T-cell (primary cell): ENCODE measurements around the gene RARA. TPM values are rescaled to one million over a fixed set of nuclear protein-coding genes. Genes with fewer than 3 reads are reported as not detected.
A peak's percentile ranks its signal among the peaks of the same experiment; 100 is the strongest.
"Not testable (repeated sequence)": the region's sequence is repeated elsewhere in the genome, so short reads cannot be mapped to it uniquely, and the experiment has no call there.

Source experiments
- ATAC-seq, 4 experiments: fragments of 200-7000 bp in 3 of 4; fragments of 150-1000 bp in 1 of 4; cut with Tn5 transposase; replicated peaks in 1 of 4; 1 replicate in 3 of 4; 2 replicates in 1 of 4; pipeline ENCODE4 v1.10.0; 2021; ENCODE audit warnings: moderate library complexity in 3 of 4, mild to moderate bottlenecking in 2 of 4, moderate number of reproducible peaks in 1 of 4
- CTCF ChIA-PET, 2 donors: fragments of 300-600 bp; sonication (Branson Sonifier 250); formaldehyde crosslinking; loops; one replicate each; lab custom pipeline; 2022; ENCODE audit warnings: antibody characterized with exemption in 2 of 2; lab: Charles Lee
- POLR2A ChIA-PET, 2 donors: fragments of 300-600 bp; sonication (Branson Sonifier 250); formaldehyde crosslinking; loops; one replicate each; lab custom pipeline; 2022; ENCODE audit warnings: antibody characterized with exemption in 2 of 2; lab: Charles Lee
- DNase-seq, 35 experiments: peaks; one replicate each; pipeline versions ENCODE4 v3.0.0 to v3.0.0-alpha.2; 2013 to 2023
- H3K27ac ChIP-seq: one replicate; pipeline ENCODE4 v1.5.1; 2013; ENCODE audit warnings: low read length
- H3K27me3 ChIP-seq, 2 experiments: replicated peaks in 1 of 2; 1 replicate in 1 of 2; 2 replicates in 1 of 2; pipeline versions ENCODE4 v1.6.1 to v1.7.0; 2013; ENCODE audit warnings: low read length in 1 of 2, mixed read lengths in 1 of 2; ENCODE audit not compliant: control insufficient read depth in 2 of 2, insufficient read depth in 2 of 2; ENCODE audit errors: extremely low read depth in 1 of 2
- H3K36me3 ChIP-seq, 2 donors: 1 replicate in 1 of 2; 2 replicates in 1 of 2; pipeline versions ENCODE4 v1.6.1 to v1.7.0; 2013; ENCODE audit warnings: low read length in 1 of 2; ENCODE audit not compliant: control insufficient read depth in 2 of 2, insufficient read depth in 1 of 2; ENCODE audit errors: extremely low read depth in 1 of 2
- H3K4me1 ChIP-seq, 2 experiments: 1 replicate in 1 of 2; 2 replicates in 1 of 2; pipeline versions ENCODE4 v1.6.1 to v1.7.0; 2013; ENCODE audit warnings: low read length in 2 of 2, mixed read lengths in 1 of 2; ENCODE audit not compliant: insufficient read depth in 2 of 2, control insufficient read depth in 1 of 2; ENCODE audit errors: extremely low read depth in 1 of 2
- H3K4me3 ChIP-seq, 2 donors: 1 replicate in 1 of 2; 2 replicates in 1 of 2; pipeline versions ENCODE4 v1.5.1 to v1.7.0; 2013; ENCODE audit warnings: mild to moderate bottlenecking in 2 of 2, low read length in 1 of 2, moderate library complexity in 1 of 2; ENCODE audit not compliant: control insufficient read depth in 1 of 2; ENCODE audit errors: extremely low read depth in 1 of 2
- H3K9me3 ChIP-seq: 2 replicates; pipeline ENCODE4 v1.7.0; 2013
- H3K27ac Mint-ChIP-seq, 2 donors: one replicate each; pipeline ENCODE4 v1.8.0; 2020 to 2021; ENCODE audit warnings: mild to moderate bottlenecking in 2 of 2, mixed read lengths in 2 of 2
- H3K27me3 Mint-ChIP-seq, 2 donors: one replicate each; pipeline ENCODE4 v1.8.0; 2021 to 2022; ENCODE audit warnings: mixed read lengths in 2 of 2
- H3K36me3 Mint-ChIP-seq: one replicate; pipeline ENCODE4 v1.8.0; 2021; ENCODE audit warnings: mixed read lengths
- H3K4me1 Mint-ChIP-seq, 3 donors: one replicate each; pipeline ENCODE4 v1.8.0; 2020 to 2022; ENCODE audit warnings: mixed read lengths in 3 of 3, mild to moderate bottlenecking in 1 of 3
- H3K4me3 Mint-ChIP-seq, 3 donors: one replicate each; pipeline ENCODE4 v1.8.0; 2020 to 2022; ENCODE audit warnings: mild to moderate bottlenecking in 3 of 3, mixed read lengths in 3 of 3, moderate library complexity in 3 of 3
- H3K9me3 Mint-ChIP-seq, 3 donors: one replicate each; pipeline ENCODE4 v1.8.0; 2020 to 2022; ENCODE audit warnings: mixed read lengths in 3 of 3
- WGBS: methylation state at CpG from one replicate; pipeline ENCODE4 v1.1.5; 2013; ENCODE audit warnings: missing lambda C conversion rate; ENCODE audit not compliant: insufficient coverage; 5-methylcytosine and 5-hydroxymethylcytosine counted together
- total RNA-seq, 35 experiments: library from RNA in 6 of 35; stranded (reverse) in 6 of 35; fragments of 120-200 nt in 1 of 35; gene quantifications; one replicate each; pipeline versions ENCODE4 v1.2.1 to v1.2.4 and lab custom pipeline; 2013 to 2026

The RARA gene
- total RNA-seq, 5 donors from 2014 or later (not counting 1 experiment from before 2014, with no cell fraction given) = 46.8 to 90.7 (median 69.1) TPM

GRCh38 chr17:40376541-40376940 is 67.6 kb downstream of the RARA start:
- H3K4me1 ChIP-seq, H3K36me3 ChIP-seq, H3K27me3 ChIP-seq, H3K4me3 ChIP-seq, H3K27me3 Mint-ChIP-seq, H3K36me3 Mint-ChIP-seq, POLR2A ChIA-PET, H3K9me3 Mint-ChIP-seq, H3K4me1 Mint-ChIP-seq, H3K27ac ChIP-seq, H3K9me3 ChIP-seq, ATAC-seq, DNase-seq, H3K27ac Mint-ChIP-seq: not testable (repeated sequence)
- peak overlapping the region in 1 of 3 donors; percentile 50 for H3K4me3 Mint-ChIP-seq
- CTCF ChIA-PET = interaction anchor here in 1 of 2 donors (0.7 kb wide), 1 partner anchor 316 kb away, joined by 3 read pairs; no protein-coding TSS in a partner anchor
- WGBS = 77% methylated on average over 4 of the region's 6 CpGs

GRCh38 chr17:40377832-40378231 is 68.9 kb downstream of the RARA start:
- DNase-seq (no peak), ATAC-seq (no peak)
- Mint-ChIP-seq H3K36me3 (no peaks in the 10 kb centered on the region), H3K27me3 (peaks cover 0 to 1% of the 10 kb centered on the region in 2 donors), H3K9me3 (no peaks in the 10 kb centered on the region), H3K27ac (no peak overlapping the region), H3K4me3 (no peak overlapping the region), H3K4me1 (peaks cover 2 to 6% (median 3%) of the 10 kb centered on the region in 3 donors)
- H3K27ac ChIP-seq = no peak overlapping the region
- H3K36me3 ChIP-seq = no peaks in the 10 kb centered on the region
- no peak overlapping the region for H3K4me3 ChIP-seq
- CTCF ChIA-PET = no interaction called here
- POLR2A ChIA-PET = no interaction called here
- H3K9me3 ChIP-seq = no peaks in the 10 kb centered on the region
- H3K4me1 ChIP-seq = no peaks in the 10 kb centered on the region
- no peaks in the 10 kb centered on the region for H3K27me3 ChIP-seq
- WGBS = 87% methylated on average over 4 of the region's 13 CpGs

DNA sequence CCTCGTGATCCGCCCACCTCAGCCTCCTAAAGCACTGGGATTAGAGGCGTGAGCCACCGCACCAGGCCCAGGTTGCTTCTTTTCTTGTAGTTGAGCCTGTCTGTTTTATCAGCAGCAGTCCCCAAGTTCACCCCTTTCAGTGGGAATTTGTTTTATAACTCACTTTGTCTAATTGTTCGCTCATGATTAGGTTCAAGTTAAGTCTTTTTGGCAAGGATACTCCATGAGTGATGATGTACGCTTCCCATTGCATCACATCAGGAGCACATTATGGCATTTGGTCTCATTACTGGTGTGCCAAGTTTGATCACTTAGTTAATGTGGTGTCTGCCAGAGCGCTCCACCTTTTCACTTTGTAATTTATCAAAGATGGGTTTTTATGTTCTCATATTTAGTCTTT is 70.0 kb downstream of the RARA start:
- Mint-ChIP-seq H3K4me3 (no peak overlapping the region), H3K36me3 (no peaks in the 10 kb centered on the region), H3K27me3 (peaks cover 0 to 1% of the 10 kb centered on the region in 2 donors), H3K27ac (no peak overlapping the region), H3K9me3 (no peaks in the 10 kb centered on the region), H3K4me1 (peaks cover 2 to 6% (median 3%) of the 10 kb centered on the region in 3 donors)
- Histone ChIP-seq H3K36me3 (no peaks in the 10 kb centered on the region), H3K27me3 (no peaks in the 10 kb centered on the region), H3K27ac (no peak overlapping the region), H3K9me3 (no peaks in the 10 kb centered on the region), H3K4me1 (no peaks in the 10 kb centered on the region), H3K4me3 (no peak overlapping the region)
- no CpG with 5 or more reads among the region's 7 CpGs for WGBS
- DNase-seq (no peak), ATAC-seq (no peak)
- ChIA-PET CTCF (no interaction called here), POLR2A (no interaction called here)

- Mint-ChIP-seq H3K36me3 (no peaks in the 10 kb centered on the region), H3K4me1 (no peaks in the 10 kb centered on the region), H3K27ac (no peak overlapping the region), H3K4me3 (no peak overlapping the region), H3K27me3 (no peaks in the 10 kb centered on the region), H3K9me3 (no peaks in the 10 kb centered on the region)
- ATAC-seq (no peak), DNase-seq (no peak)
- Histone ChIP-seq H3K27ac (no peak overlapping the region), H3K27me3 (no peaks in the 10 kb centered on the region), H3K36me3 (no peaks in the 10 kb centered on the region), H3K4me1 (no peaks in the 10 kb centered on the region), H3K4me3 (no peak overlapping the region), H3K9me3 (no peaks in the 10 kb centered on the region)
- CTCF ChIA-PET = no interaction called here
- no CpG with 5 or more reads among the region's 4 CpGs for WGBS
- POLR2A ChIA-PET = interaction anchor here (0.7 to 0.9 kb wide), 2 partner anchors 29 to 176 kb away, joined by 7 to 11 read pairs; no protein-coding TSS in a partner anchor
Observed at GRCh38 chr17:40382251-40382650, 73.3 kb downstream of the RARA start.

GRCh38 chr17:40386555-40386954 is 77.6 kb downstream of the RARA start:
- not testable (repeated sequence) for H3K4me1 Mint-ChIP-seq, H3K27me3 Mint-ChIP-seq, H3K27me3 ChIP-seq, H3K4me3 Mint-ChIP-seq, H3K4me1 ChIP-seq, DNase-seq, H3K27ac ChIP-seq, H3K27ac Mint-ChIP-seq, ATAC-seq, H3K36me3 ChIP-seq, H3K9me3 Mint-ChIP-seq, H3K9me3 ChIP-seq, H3K36me3 Mint-ChIP-seq, H3K4me3 ChIP-seq
- WGBS = no CpG with 5 or more reads among the region's 3 CpGs
- ChIA-PET POLR2A (interaction anchor here in 1 of 2 donors (0.7 kb wide), 1 partner anchor 41 kb away, joined by 6 read pairs; no protein-coding TSS in a partner anchor), CTCF (interaction anchor here (0.7 to 1.0 kb wide), 2 partner anchors 127 to 233 kb away, joined by 3 to 5 read pairs; no protein-coding TSS in a partner anchor)

DNA sequence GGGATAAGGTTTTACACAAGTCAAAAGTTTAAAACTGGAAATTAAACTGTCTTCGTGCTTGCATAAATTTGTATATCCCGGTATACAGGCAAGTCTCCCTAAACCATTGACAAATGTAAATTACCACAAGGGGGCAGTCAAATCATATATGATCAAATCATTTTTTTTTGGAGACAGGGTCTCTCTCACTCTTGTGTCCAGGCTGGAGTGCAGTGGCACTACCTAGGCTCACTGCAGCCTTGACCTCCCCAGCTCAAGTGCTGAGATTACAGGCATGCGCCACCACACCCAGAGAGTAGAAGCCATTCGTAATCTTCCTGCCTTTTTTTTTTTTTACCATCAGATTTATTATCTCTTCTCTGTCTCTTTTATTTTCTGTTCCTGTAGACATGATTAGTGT is 90.2 kb downstream of the RARA start:
- POLR2A ChIA-PET = no interaction called here

More for the DNA sequence above, 90.2 kb downstream of the RARA start:
- Histone ChIP-seq H3K4me3 (no peak overlapping the region), H3K9me3 (no peaks in the 10 kb centered on the region), H3K4me1 (peaks cover 0 to 2% of the 10 kb centered on the region in 2 experiments), H3K36me3 (no peaks in the 10 kb centered on the region), H3K27ac (no peak overlapping the region), H3K27me3 (no peaks in the 10 kb centered on the region)
- Mint-ChIP-seq H3K9me3 (no peaks in the 10 kb centered on the region), H3K27me3 (no peaks in the 10 kb centered on the region), H3K4me1 (peaks cover 14 to 28% (median 22%) of the 10 kb centered on the region in 3 donors), H3K4me3 (no peak overlapping the region), H3K36me3 (no peaks in the 10 kb centered on the region), H3K27ac (peak overlapping the region in 1 of 2 donors; percentile 70)
- ATAC-seq (peak in 3 of 4 experiments; percentile 29 to 74 (median 54)), DNase-seq (peak in 4 of 35 experiments; percentile 11 to 77 (median 13))
- CTCF ChIA-PET = interaction anchor here (0.6 to 3.5 kb wide), 10 partner anchors 14 to 409 kb away, joined by 3 to 32 read pairs (median 4); partner anchors contain the start of gene TOP2A (in 1 of the 2)
- WGBS = 100% methylated on average over 1 of the region's 4 CpGs
